BJ (cell line): ENCODE measurements around the gene TSPAN11. TPM values are rescaled to one million over a fixed set of nuclear protein-coding genes. Genes with fewer than 3 reads are reported as not detected.

ENCODE experiments used
- CTCF ChIA-PET: fragments of 350-600 bp; formaldehyde crosslinking; extraction: SDS; loops from one replicate; lab custom pipeline; 2021; ENCODE audit warnings: antibody characterized with exemption, inconsistent platforms; lab: Yijun Ruan, JAX
- POLR2A ChIA-PET: fragments of 300-600 bp; sonication (Branson Sonifier 250); formaldehyde crosslinking; extraction: SDS; loops from one replicate; lab custom pipeline; 2021; ENCODE audit warnings: antibody characterized with exemption; lab: Charles Lee
- DNase-seq: peaks from one replicate; pipeline ENCODE4 v3.0.0-alpha.2; 2011; ENCODE audit warnings: low read depth
- H3K27me3 ChIP-seq: 2 replicates; pipeline ENCODE4 v1.6.0; 2011; ENCODE audit warnings: low read length; ENCODE audit not compliant: control insufficient read depth, insufficient read depth
- H3K36me3 ChIP-seq: 2 replicates; pipeline ENCODE4 v1.5.1; 2011; ENCODE audit warnings: low read length; ENCODE audit not compliant: control insufficient read depth, insufficient read depth
- H3K4me3 ChIP-seq: 2 replicates; pipeline ENCODE4 v1.5.1; 2011; ENCODE audit warnings: low read depth, mild to moderate bottlenecking, control low read depth, low read length
- polyA plus RNA-seq: library from polyadenylated mRNA; depleted of rRNA; stranded (reverse); fragments of >200 nt; gene quantifications from 2 replicates; pipeline ENCODE4 v1.2.3, GENCODE V29; 2011; rRNA removed
- TF ChIP-seq, protein P1 (sequence below): IDR thresholded peaks from 2 replicates; pipeline ENCODE4 v1.5.1; 2011; ENCODE audit warnings: low read depth, mild to moderate bottlenecking, control low read depth, inconsistent platforms, low read length, moderate library complexity; ENCODE audit not compliant: insufficient read depth

Gene TSPAN11
- polyA plus RNA-seq, 1 experiment: 0.64 TPM

DNA sequence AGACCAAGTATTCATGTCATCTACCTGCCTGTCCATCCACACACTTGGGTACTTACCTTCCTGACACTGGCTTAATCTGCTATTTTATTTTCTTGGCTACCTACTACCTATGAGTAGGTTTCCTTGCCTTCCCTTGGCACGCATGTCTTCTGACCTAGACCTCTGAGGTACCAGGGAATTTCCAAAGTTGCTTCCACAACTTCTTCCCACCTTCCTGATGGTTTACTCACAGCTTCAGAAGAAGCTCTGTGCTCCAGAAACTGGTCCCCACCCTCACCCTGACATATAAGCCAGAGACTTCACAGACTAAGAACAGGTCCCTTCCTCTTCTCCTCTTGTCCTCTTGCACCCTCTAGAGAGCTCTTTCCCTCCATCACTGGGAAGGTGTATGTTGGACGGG, 111.4 kb downstream of the TSPAN11 start:
- H3K4me3 ChIP-seq: no peak overlapping the region
- TF ChIP-seq, protein P1, sequence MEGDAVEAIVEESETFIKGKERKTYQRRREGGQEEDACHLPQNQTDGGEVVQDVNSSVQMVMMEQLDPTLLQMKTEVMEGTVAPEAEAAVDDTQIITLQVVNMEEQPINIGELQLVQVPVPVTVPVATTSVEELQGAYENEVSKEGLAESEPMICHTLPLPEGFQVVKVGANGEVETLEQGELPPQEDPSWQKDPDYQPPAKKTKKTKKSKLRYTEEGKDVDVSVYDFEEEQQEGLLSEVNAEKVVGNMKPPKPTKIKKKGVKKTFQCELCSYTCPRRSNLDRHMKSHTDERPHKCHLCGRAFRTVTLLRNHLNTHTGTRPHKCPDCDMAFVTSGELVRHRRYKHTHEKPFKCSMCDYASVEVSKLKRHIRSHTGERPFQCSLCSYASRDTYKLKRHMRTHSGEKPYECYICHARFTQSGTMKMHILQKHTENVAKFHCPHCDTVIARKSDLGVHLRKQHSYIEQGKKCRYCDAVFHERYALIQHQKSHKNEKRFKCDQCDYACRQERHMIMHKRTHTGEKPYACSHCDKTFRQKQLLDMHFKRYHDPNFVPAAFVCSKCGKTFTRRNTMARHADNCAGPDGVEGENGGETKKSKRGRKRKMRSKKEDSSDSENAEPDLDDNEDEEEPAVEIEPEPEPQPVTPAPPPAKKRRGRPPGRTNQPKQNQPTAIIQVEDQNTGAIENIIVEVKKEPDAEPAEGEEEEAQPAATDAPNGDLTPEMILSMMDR: no peak
- no peak for DNase-seq
- no peaks in the 10 kb centered on the region for H3K36me3 ChIP-seq
- H3K27me3 ChIP-seq: no peaks in the 10 kb centered on the region; the same call in 1 of the 2 replicates
- ChIA-PET CTCF (interaction anchor here (1.0 kb wide), 1 partner anchor 187 kb away, joined by 3 read pairs; no protein-coding TSS in a partner anchor), POLR2A (no interaction called here)

- no peak overlapping the region for H3K4me3 ChIP-seq
- ChIA-PET CTCF (interaction anchor here (0.5 to 0.6 kb wide), 2 partner anchors 13 to 226 kb away, joined by 3 read pairs; no protein-coding TSS in a partner anchor), POLR2A (interaction anchor here (0.7 kb wide), 1 partner anchor 44 kb away, joined by 3 read pairs; no protein-coding TSS in a partner anchor)
- no peaks in the 10 kb centered on the region for H3K36me3 ChIP-seq
- TF ChIP-seq, protein P1: no peak
- DNase-seq: no peak
- no peaks in the 10 kb centered on the region; the same call in 1 of the 2 replicates for H3K27me3 ChIP-seq
These were observed 114.6 kb downstream of the TSPAN11 start for GRCh38 chr12:31041033-31041564.

Other genes with a start within 250 kb of the TSPAN11 start
- 6.8 and 12.2 TPM in 2 replicates for gene IPO8, start 230.9 kb upstream of the TSPAN11 start, polyA plus RNA-seq
- 7.8 and 11.9 TPM in 2 replicates for gene CAPRIN2, start 171.8 kb upstream of the TSPAN11 start, polyA plus RNA-seq
- gene DDX11, start 147.1 kb downstream of the TSPAN11 start, polyA plus RNA-seq: 8.5 and 12.8 TPM in 2 replicates